ENCODE data around the gene NPHP1. TPM values are rescaled to one million over a fixed set of nuclear protein-coding genes. Genes with fewer than 3 reads are reported as not detected.
A peak's percentile ranks its signal among the peaks of the same experiment; 100 is the strongest.
"Not testable (repeated sequence)": the region's sequence is repeated elsewhere in the genome, so short reads cannot be mapped to it uniquely, and the experiment has no call there.

The NPHP1 gene
- total and polyA plus RNA-seq, 9 donors = 4.3 to 9.8 (median 5.5) TPM

- Histone ChIP-seq H3K4me3 (ENCODE audit: low read length) (no peak overlapping the region), H3K27me3 (ENCODE audit: control insufficient read depth, insufficient read depth, low read length) (no peaks in the 10 kb centered on the region), H3K27ac (ENCODE audit: low read length) (peak overlapping the region; percentile 35), H3K4me1 (ENCODE audit: control insufficient read depth, insufficient read depth, low read length) (peaks cover 25% of the 10 kb centered on the region), H3K36me3 (ENCODE audit: control insufficient read depth, insufficient read depth, low read length) (no peaks in the 10 kb centered on the region), H3K9me3 (replicated peaks; ENCODE audit: control insufficient read depth, low read depth, low read length) (no peaks in the 10 kb centered on the region)
- DNase-seq = no peak
- 76% methylated on average over 5 of the region's 10 CpGs for WGBS (ENCODE audit: insufficient coverage)
Measured at GRCh38 chr2:110099471-110100225, 105.2 kb downstream of the NPHP1 start.

- Histone ChIP-seq H3K27me3 (ENCODE audit: control insufficient read depth, insufficient read depth, low read length) (no peaks in the 10 kb centered on the region), H3K36me3 (ENCODE audit: control insufficient read depth, insufficient read depth, low read length) (no peaks in the 10 kb centered on the region), H3K4me1 (ENCODE audit: control insufficient read depth, insufficient read depth, low read length) (peaks cover 25% of the 10 kb centered on the region), H3K27ac (ENCODE audit: low read length) (peak overlapping the region; percentile 35), H3K9me3 (replicated peaks; ENCODE audit: control insufficient read depth, low read depth, low read length) (no peaks in the 10 kb centered on the region), H3K4me3 (ENCODE audit: low read length) (no peak overlapping the region)
- WGBS (ENCODE audit: insufficient coverage) = 82% methylated on average over 6 of the region's 6 CpGs
- DNase-seq = no peak
Measured at GRCh38 chr2:110099038-110099425, 105.8 kb downstream of the NPHP1 start.

- Histone ChIP-seq H3K27ac (ENCODE audit: low read length) (no peak overlapping the region), H3K9me3 (replicated peaks; ENCODE audit: control insufficient read depth, low read depth, low read length) (no peaks in the 10 kb centered on the region), H3K27me3 (ENCODE audit: control insufficient read depth, insufficient read depth, low read length) (no peaks in the 10 kb centered on the region), H3K4me1 (ENCODE audit: control insufficient read depth, insufficient read depth, low read length) (peaks cover 25% of the 10 kb centered on the region), H3K36me3 (ENCODE audit: control insufficient read depth, insufficient read depth, low read length) (no peaks in the 10 kb centered on the region), H3K4me3 (ENCODE audit: low read length) (no peak overlapping the region)
- 63% methylated on average over 5 of the region's 14 CpGs for WGBS (ENCODE audit: insufficient coverage)
- no peak for DNase-seq
Measured at GRCh38 chr2:110097506-110098220, 107.2 kb downstream of the NPHP1 start.

- no peak overlapping the region for H3K4me3 ChIP-seq (ENCODE audit: low read length)
- DNase-seq = no peak
- H3K36me3 ChIP-seq (ENCODE audit: control insufficient read depth, insufficient read depth, low read length) = no peaks in the 10 kb centered on the region
- no peak overlapping the region for H3K27ac ChIP-seq (ENCODE audit: low read length)
- H3K9me3 ChIP-seq (replicated peaks; ENCODE audit: control insufficient read depth, low read depth, low read length) = no peaks in the 10 kb centered on the region
- H3K27me3 ChIP-seq (ENCODE audit: control insufficient read depth, insufficient read depth, low read length) = no peaks in the 10 kb centered on the region
- peaks cover 12% of the 10 kb centered on the region for H3K4me1 ChIP-seq (ENCODE audit: control insufficient read depth, insufficient read depth, low read length)
- WGBS (ENCODE audit: insufficient coverage) = 87% methylated on average over 5 of the region's 8 CpGs
Measured at GRCh38 chr2:110095994-110096633, 108.7 kb downstream of the NPHP1 start.

GRCh38 chr2:110094884-110095534 is 109.8 kb downstream of the NPHP1 start:
- H3K4me3 ChIP-seq (ENCODE audit: low read length); H3K4me1 ChIP-seq (ENCODE audit: control insufficient read depth, insufficient read depth, low read length); H3K36me3 ChIP-seq (ENCODE audit: control insufficient read depth, insufficient read depth, low read length); H3K9me3 ChIP-seq (replicated peaks; ENCODE audit: control insufficient read depth, low read depth, low read length); H3K27ac ChIP-seq (ENCODE audit: low read length); DNase-seq; H3K27me3 ChIP-seq (ENCODE audit: control insufficient read depth, insufficient read depth, low read length): not testable (repeated sequence)
- WGBS (ENCODE audit: insufficient coverage) = no CpG with 5 or more reads among the region's 6 CpGs

- H3K4me1 ChIP-seq (ENCODE audit: control insufficient read depth, insufficient read depth, low read length); H3K27ac ChIP-seq (ENCODE audit: low read length); H3K4me3 ChIP-seq (ENCODE audit: low read length); H3K36me3 ChIP-seq (ENCODE audit: control insufficient read depth, insufficient read depth, low read length); H3K27me3 ChIP-seq (ENCODE audit: control insufficient read depth, insufficient read depth, low read length); DNase-seq; H3K9me3 ChIP-seq (replicated peaks; ENCODE audit: control insufficient read depth, low read depth, low read length): not testable (repeated sequence)
- no CpG with 5 or more reads among the region's 6 CpGs for WGBS (ENCODE audit: insufficient coverage)
Measured at GRCh38 chr2:110093924-110094323, 110.9 kb downstream of the NPHP1 start.

GRCh38 chr2:110090164-110090563 is 114.6 kb downstream of the NPHP1 start:
- H3K36me3 ChIP-seq (ENCODE audit: control insufficient read depth, insufficient read depth, low read length); H3K4me3 ChIP-seq (ENCODE audit: low read length); H3K9me3 ChIP-seq (replicated peaks; ENCODE audit: control insufficient read depth, low read depth, low read length); H3K4me1 ChIP-seq (ENCODE audit: control insufficient read depth, insufficient read depth, low read length); H3K27ac ChIP-seq (ENCODE audit: low read length); DNase-seq; H3K27me3 ChIP-seq (ENCODE audit: control insufficient read depth, insufficient read depth, low read length): not testable (repeated sequence)
- no CpG with 5 or more reads among the region's 4 CpGs for WGBS (ENCODE audit: insufficient coverage)

GRCh38 chr2:110083757-110084156 is 121.1 kb downstream of the NPHP1 start:
- not testable (repeated sequence) for H3K36me3 ChIP-seq (ENCODE audit: control insufficient read depth, insufficient read depth, low read length); H3K27ac ChIP-seq (ENCODE audit: low read length); H3K9me3 ChIP-seq (replicated peaks; ENCODE audit: control insufficient read depth, low read depth, low read length); H3K4me3 ChIP-seq (ENCODE audit: low read length); DNase-seq; H3K27me3 ChIP-seq (ENCODE audit: control insufficient read depth, insufficient read depth, low read length); H3K4me1 ChIP-seq (ENCODE audit: control insufficient read depth, insufficient read depth, low read length)
- WGBS (ENCODE audit: insufficient coverage) = no CpG with 5 or more reads among the region's 2 CpGs

- not testable (repeated sequence) for H3K27me3 ChIP-seq (ENCODE audit: control insufficient read depth, insufficient read depth, low read length); H3K4me1 ChIP-seq (ENCODE audit: control insufficient read depth, insufficient read depth, low read length); H3K36me3 ChIP-seq (ENCODE audit: control insufficient read depth, insufficient read depth, low read length); H3K9me3 ChIP-seq (replicated peaks; ENCODE audit: control insufficient read depth, low read depth, low read length); DNase-seq; H3K27ac ChIP-seq (ENCODE audit: low read length); H3K4me3 ChIP-seq (ENCODE audit: low read length)
- WGBS (ENCODE audit: insufficient coverage) = no CpG with 5 or more reads among the region's 8 CpGs
Measured at GRCh38 chr2:110083162-110083561, 121.7 kb downstream of the NPHP1 start.

GRCh38 chr2:110078104-110078503 is 126.7 kb downstream of the NPHP1 start:
- not testable (repeated sequence) for H3K4me3 ChIP-seq (ENCODE audit: low read length); H3K4me1 ChIP-seq (ENCODE audit: control insufficient read depth, insufficient read depth, low read length); H3K27ac ChIP-seq (ENCODE audit: low read length); H3K9me3 ChIP-seq (replicated peaks; ENCODE audit: control insufficient read depth, low read depth, low read length); DNase-seq; H3K36me3 ChIP-seq (ENCODE audit: control insufficient read depth, insufficient read depth, low read length); H3K27me3 ChIP-seq (ENCODE audit: control insufficient read depth, insufficient read depth, low read length)
- no CpG with 5 or more reads among the region's 4 CpGs for WGBS (ENCODE audit: insufficient coverage)
